OCI-LY3 (cell line): Measurements from ENCODE around the gene NCAN.

Experiments
- EZH2phosphoT487 ChIP-seq: fragments of 200-600 bp; shearing (Covaris generic); IDR thresholded peaks from 2 replicates; pipeline ENCODE4 v1.6.1; 2018; ENCODE audit warnings: antibody characterized with exemption, mixed run types, low read depth
- TF ChIP-seq, protein P1 (sequence below): fragments of 200-600, 300-600 bp; sonication (generic); IDR thresholded peaks from 2 replicates; pipeline ENCODE4 v1.5.1; 2014; ENCODE audit warnings: antibody characterized with exemption, low read length, low read depth

DNA sequence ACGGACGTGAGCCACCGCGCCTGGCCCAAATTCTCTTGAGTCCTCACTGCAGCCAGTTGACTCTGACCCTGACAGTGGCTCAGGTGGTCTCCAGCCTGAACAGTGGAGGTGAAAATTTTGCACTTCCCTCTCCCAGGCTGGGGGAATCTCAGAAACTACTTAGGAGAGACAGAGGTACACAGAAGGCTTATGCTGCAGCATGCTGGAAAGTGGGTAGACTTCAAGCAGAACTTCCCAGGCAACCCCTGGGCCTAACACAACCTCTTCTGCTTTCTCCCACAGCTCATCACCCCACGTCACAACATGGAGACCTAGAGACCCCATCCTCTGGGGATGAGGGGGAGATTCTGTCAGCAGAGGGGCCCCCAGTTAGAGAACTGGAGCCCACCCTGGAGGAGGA is 14.4 kb downstream of the NCAN start:
- TF ChIP-seq, protein P1, sequence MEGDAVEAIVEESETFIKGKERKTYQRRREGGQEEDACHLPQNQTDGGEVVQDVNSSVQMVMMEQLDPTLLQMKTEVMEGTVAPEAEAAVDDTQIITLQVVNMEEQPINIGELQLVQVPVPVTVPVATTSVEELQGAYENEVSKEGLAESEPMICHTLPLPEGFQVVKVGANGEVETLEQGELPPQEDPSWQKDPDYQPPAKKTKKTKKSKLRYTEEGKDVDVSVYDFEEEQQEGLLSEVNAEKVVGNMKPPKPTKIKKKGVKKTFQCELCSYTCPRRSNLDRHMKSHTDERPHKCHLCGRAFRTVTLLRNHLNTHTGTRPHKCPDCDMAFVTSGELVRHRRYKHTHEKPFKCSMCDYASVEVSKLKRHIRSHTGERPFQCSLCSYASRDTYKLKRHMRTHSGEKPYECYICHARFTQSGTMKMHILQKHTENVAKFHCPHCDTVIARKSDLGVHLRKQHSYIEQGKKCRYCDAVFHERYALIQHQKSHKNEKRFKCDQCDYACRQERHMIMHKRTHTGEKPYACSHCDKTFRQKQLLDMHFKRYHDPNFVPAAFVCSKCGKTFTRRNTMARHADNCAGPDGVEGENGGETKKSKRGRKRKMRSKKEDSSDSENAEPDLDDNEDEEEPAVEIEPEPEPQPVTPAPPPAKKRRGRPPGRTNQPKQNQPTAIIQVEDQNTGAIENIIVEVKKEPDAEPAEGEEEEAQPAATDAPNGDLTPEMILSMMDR: no peak
- no peak for TF ChIP-seq EZH2phosphoT487
